ENCODE data around the gene DLEC1.

GRCh38 chr3:38153221-38153620 is 114.2 kb downstream of the DLEC1 start:
- TF ChIP-seq CTCF (IDR thresholded peaks at IDR 0.05) = no peak
- no peak for TF ChIP-seq POLR2A (IDR thresholded peaks at IDR 0.05)
- TF ChIP-seq POLR2AphosphoS5 (IDR thresholded peaks at IDR 0.05) = no peak
- no peak for TF ChIP-seq EP300 (IDR thresholded peaks at IDR 0.05; ENCODE audit: low read depth)
